Osteoblast (primary cell): Measurements from ENCODE around the gene KCTD13. TPM values are rescaled to one million over a fixed set of nuclear protein-coding genes. Genes with fewer than 3 reads are reported as not detected.
"Not testable (repeated sequence)": the region's sequence is repeated elsewhere in the genome, so short reads cannot be mapped to it uniquely, and the experiment has no call there.

ENCODE experiments used
- DNase-seq: peaks from one replicate; pipeline ENCODE4 v3.0.0; 2011; ENCODE audit warnings: low spot score, mixed read lengths; ENCODE audit not compliant: insufficient read length; ENCODE audit errors: missing footprints
- H2AFZ ChIP-seq: 2 replicates; pipeline ENCODE4 v1.6.0; 2011; ENCODE audit warnings: mild to moderate bottlenecking, low read length
- H3K27ac ChIP-seq: 2 replicates; pipeline ENCODE4 v1.5.1; 2011; ENCODE audit warnings: mild to moderate bottlenecking, low read depth, low read length, moderate library complexity
- H3K27me3 ChIP-seq: 2 replicates; pipeline ENCODE4 v1.6.0; 2012; ENCODE audit warnings: mild to moderate bottlenecking, control low read depth, inconsistent platforms, low read length, moderate library complexity; ENCODE audit not compliant: insufficient read depth
- H3K36me3 ChIP-seq: 2 replicates; pipeline ENCODE4 v1.5.1; 2011; ENCODE audit warnings: mild to moderate bottlenecking, low read length, control low read depth, moderate library complexity; ENCODE audit not compliant: insufficient read depth
- H3K4me1 ChIP-seq: 2 replicates; pipeline ENCODE4 v1.5.1; 2011; ENCODE audit warnings: mild to moderate bottlenecking, low read length, control low read depth, moderate library complexity; ENCODE audit not compliant: insufficient read depth
- H3K4me2 ChIP-seq: 2 replicates; pipeline ENCODE4 v1.6.0; 2011; ENCODE audit warnings: mild to moderate bottlenecking, low read length; ENCODE audit not compliant: insufficient read depth
- H3K4me3 ChIP-seq: fragments of 200-600 bp; sonication (generic); 3 replicates; pipeline ENCODE4 v1.5.1; 2012; ENCODE audit warnings: mild to moderate bottlenecking, low read length, inconsistent platforms; ENCODE audit not compliant: insufficient read depth
- H3K79me2 ChIP-seq: 2 replicates; pipeline ENCODE4 v1.6.0; 2012; ENCODE audit warnings: mild to moderate bottlenecking, low read length, control low read depth, inconsistent platforms; ENCODE audit not compliant: insufficient read depth
- H3K9me3 ChIP-seq: 2 replicates; pipeline ENCODE4 v1.5.1; 2011; ENCODE audit warnings: low read depth, low read length, control low read depth
- H4K20me1 ChIP-seq: 2 replicates; pipeline ENCODE4 v1.6.0; 2012; ENCODE audit warnings: mild to moderate bottlenecking, low read length, control low read depth; ENCODE audit not compliant: insufficient read depth
- total RNA-seq: library from RNA; depleted of rRNA; stranded (reverse); fragments of >200 nt; gene quantifications from 2 replicates; pipeline ENCODE4 v1.2.3, GENCODE V29; 2012
- TF ChIP-seq, protein P1 (sequence below): IDR thresholded peaks from 2 replicates; pipeline ENCODE4 v1.5.1; 2011; ENCODE audit warnings: mild to moderate bottlenecking, low read depth, low read length, moderate library complexity; ENCODE audit errors: extremely low read depth

Gene KCTD13
- total RNA-seq, 1 donor: 11.9 TPM

DNA sequence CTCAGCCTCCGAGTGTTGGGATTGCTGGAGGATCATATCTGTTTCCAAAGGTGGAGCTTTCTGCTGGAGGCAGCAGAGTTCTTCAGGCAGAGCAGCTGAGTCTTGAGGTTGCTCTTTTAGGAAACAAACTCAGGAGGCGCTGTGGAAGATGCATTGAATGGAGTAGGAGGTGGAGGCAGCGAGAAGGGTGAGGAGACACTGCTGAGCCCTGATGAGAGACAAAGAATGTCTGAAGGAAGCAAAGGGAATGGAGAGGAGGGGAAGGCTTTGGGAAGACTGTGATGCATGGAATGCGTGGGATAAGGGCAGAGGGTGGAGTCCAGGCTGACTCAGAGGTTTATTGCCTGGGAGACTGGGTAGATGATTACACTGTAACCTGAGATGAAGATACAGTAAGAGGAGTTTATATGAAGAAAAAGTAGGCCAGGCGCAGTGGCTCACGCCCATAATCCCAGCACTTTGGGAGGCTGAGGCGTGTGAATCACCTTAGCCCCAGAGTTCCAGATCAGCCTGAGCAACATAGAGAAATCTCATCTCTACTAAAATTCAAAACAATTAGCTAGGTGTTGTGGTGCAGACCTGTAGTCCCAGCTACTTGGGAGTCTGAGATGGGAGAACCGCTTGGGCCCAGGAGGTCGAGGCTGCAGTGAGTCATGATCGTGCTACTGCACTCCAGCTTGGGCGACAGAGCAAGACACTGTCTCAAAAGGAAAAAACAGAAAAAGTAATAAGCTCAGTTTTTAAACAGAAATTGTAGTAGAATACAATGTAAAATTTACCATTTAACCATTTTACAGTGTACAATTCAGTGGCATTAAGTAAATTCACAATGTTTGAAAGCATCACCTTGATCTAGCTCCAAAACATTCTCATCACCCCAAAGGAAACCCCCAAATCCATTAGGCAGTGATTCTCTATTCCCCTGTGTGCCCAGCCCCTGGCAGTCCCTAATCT, 18.1 kb upstream of the KCTD13 start:
- no peaks in the 10 kb centered on the region for H3K36me3 ChIP-seq
- peaks cover 2% of the 10 kb centered on the region for H3K9me3 ChIP-seq
- H2AFZ ChIP-seq: peak overlapping the region; percentile 71
- no peaks in the 10 kb centered on the region for H3K79me2 ChIP-seq
- peak overlapping the region; percentile 95 for H3K27ac ChIP-seq
- TF ChIP-seq, protein P1, sequence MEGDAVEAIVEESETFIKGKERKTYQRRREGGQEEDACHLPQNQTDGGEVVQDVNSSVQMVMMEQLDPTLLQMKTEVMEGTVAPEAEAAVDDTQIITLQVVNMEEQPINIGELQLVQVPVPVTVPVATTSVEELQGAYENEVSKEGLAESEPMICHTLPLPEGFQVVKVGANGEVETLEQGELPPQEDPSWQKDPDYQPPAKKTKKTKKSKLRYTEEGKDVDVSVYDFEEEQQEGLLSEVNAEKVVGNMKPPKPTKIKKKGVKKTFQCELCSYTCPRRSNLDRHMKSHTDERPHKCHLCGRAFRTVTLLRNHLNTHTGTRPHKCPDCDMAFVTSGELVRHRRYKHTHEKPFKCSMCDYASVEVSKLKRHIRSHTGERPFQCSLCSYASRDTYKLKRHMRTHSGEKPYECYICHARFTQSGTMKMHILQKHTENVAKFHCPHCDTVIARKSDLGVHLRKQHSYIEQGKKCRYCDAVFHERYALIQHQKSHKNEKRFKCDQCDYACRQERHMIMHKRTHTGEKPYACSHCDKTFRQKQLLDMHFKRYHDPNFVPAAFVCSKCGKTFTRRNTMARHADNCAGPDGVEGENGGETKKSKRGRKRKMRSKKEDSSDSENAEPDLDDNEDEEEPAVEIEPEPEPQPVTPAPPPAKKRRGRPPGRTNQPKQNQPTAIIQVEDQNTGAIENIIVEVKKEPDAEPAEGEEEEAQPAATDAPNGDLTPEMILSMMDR: peak; percentile 59
- H3K4me3 ChIP-seq: peak overlapping the region; percentile 34
- H3K4me2 ChIP-seq: peak overlapping the region; percentile 71
- no peaks in the 10 kb centered on the region for H4K20me1 ChIP-seq
- H3K27me3 ChIP-seq: no peaks in the 10 kb centered on the region
- peak; percentile 95 for DNase-seq
- peaks cover 13% of the 10 kb centered on the region for H3K4me1 ChIP-seq

DNA sequence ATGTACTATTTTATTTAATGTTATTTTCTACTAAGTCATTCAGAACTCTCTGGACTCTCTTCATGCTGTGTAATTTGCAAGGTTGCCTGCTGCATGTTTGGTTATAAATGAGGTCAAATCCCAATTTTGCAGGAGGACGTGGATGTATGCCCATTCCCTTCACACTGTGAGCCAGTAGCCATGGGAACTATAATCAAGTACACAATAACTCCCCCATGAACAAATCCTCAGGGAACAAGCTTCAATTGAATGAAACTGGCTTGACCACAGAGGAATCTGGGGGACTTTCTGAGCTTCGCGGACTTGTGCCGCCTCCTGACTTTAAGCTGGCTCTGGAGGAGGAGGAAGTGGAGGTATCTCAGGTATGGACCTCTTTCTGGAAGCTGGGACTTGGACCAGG, 14.6 kb upstream of the KCTD13 start:
- TF ChIP-seq, protein P1: no peak
- no peak overlapping the region for H3K4me2 ChIP-seq
- no peak overlapping the region for H3K27ac ChIP-seq
- H3K27me3 ChIP-seq: no peaks in the 10 kb centered on the region
- H2AFZ ChIP-seq: no peak overlapping the region
- H3K36me3 ChIP-seq: no peaks in the 10 kb centered on the region
- peaks cover 2% of the 10 kb centered on the region for H3K9me3 ChIP-seq
- DNase-seq: no peak
- H3K79me2 ChIP-seq: no peaks in the 10 kb centered on the region
- no peaks in the 10 kb centered on the region for H4K20me1 ChIP-seq
- peaks cover 13% of the 10 kb centered on the region for H3K4me1 ChIP-seq
- H3K4me3 ChIP-seq: no peak overlapping the region

DNA sequence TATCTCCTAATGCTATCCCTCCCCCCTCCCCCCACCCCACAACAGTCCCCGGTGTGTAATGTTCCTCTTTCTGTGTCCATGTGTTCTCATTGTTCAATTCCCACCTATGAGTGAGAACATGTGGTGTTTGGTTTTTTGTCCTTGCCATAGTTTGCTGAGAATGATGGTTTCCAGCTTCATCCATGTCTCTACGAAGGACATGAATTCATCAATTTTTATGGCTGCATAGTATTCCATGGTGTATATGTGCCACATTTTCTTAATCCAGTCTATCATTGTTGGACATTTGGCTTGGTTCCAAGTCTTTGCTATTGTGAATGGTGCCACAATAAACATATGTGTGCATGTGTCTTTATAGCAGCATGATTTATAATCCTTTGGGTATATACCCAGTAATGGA, 5.7 kb upstream of the KCTD13 start:
- H3K4me1 ChIP-seq, H3K36me3 ChIP-seq, H3K79me2 ChIP-seq, H3K9me3 ChIP-seq, H3K27me3 ChIP-seq, H3K4me3 ChIP-seq, DNase-seq, H4K20me1 ChIP-seq, H3K4me2 ChIP-seq, H3K27ac ChIP-seq, H2AFZ ChIP-seq: not testable (repeated sequence)

DNA sequence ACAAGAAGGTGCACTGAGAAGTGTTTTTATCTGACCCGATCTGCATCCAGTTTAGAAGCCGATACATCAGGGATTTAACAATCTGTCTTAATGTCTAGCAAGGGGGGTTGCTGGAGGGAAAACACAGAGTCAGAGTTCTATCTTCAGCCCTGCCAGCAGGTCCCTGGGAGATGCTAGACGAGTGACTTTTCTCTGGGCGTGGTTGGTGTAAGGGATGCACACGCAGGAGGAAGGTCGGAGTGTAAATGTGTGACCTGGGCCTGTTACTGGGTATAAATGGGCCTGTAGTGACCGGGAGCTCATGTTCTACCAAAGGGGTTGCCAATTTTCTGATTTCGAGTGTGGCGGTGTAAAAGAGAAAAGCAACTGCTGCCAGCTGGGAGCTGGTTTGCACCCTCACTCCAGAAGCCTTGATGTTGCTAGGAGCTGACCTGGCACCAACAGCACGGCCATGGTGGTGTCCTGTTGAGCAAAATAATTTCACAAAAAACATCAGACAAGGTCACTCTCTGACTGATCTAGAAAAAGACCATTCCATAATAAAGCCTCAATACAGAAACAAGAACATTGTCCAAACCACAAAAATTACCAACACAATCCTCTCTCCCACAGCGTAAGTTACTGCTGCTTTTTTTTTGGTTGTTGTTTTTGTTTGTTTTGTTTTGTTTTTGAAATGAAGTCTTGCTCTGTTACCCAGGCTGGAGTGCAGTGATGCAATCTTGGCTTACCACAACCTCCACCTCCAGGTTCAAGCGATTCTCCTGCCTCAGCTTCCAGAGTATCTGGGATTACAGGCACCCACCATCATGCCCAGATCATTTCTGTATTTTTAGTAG, 1.3 kb upstream of the KCTD13 start:
- peak overlapping the region; percentile 99 for H2AFZ ChIP-seq
- peaks cover 33% of the 10 kb centered on the region for H3K79me2 ChIP-seq
- peaks cover 7% of the 10 kb centered on the region for H3K36me3 ChIP-seq
- peaks cover 17% of the 10 kb centered on the region for H3K4me1 ChIP-seq
- TF ChIP-seq, protein P1: no peak
- H3K9me3 ChIP-seq: no peaks in the 10 kb centered on the region
- no peaks in the 10 kb centered on the region for H3K27me3 ChIP-seq
- H4K20me1 ChIP-seq: peaks cover 12% of the 10 kb centered on the region
- H3K27ac ChIP-seq: no peak overlapping the region
- H3K4me3 ChIP-seq: peak overlapping the region; percentile 95
- peak overlapping the region; percentile 100 for H3K4me2 ChIP-seq
- DNase-seq: peak; percentile 72
